Stimulated activated CD8-positive, alpha-beta memory T cell treated with anti-CD3 and anti-CD28 coated beads, Interleukin-12 subunit alpha, Interleukin-12 subunit beta, amount 100 ng/mL, for 24 hours (primary cell): Measurements from ENCODE around the gene POLQ.
A peak's percentile ranks its signal among the peaks of the same experiment; 100 is the strongest.
"Not testable (repeated sequence)": the region's sequence is repeated elsewhere in the genome, so short reads cannot be mapped to it uniquely, and the experiment has no call there.

Experiments
- DNase-seq: peaks from one replicate; pipeline ENCODE4 v3.0.0-alpha.2; 2020; ENCODE audit errors: extremely low read depth

POLQ gene

DNA sequence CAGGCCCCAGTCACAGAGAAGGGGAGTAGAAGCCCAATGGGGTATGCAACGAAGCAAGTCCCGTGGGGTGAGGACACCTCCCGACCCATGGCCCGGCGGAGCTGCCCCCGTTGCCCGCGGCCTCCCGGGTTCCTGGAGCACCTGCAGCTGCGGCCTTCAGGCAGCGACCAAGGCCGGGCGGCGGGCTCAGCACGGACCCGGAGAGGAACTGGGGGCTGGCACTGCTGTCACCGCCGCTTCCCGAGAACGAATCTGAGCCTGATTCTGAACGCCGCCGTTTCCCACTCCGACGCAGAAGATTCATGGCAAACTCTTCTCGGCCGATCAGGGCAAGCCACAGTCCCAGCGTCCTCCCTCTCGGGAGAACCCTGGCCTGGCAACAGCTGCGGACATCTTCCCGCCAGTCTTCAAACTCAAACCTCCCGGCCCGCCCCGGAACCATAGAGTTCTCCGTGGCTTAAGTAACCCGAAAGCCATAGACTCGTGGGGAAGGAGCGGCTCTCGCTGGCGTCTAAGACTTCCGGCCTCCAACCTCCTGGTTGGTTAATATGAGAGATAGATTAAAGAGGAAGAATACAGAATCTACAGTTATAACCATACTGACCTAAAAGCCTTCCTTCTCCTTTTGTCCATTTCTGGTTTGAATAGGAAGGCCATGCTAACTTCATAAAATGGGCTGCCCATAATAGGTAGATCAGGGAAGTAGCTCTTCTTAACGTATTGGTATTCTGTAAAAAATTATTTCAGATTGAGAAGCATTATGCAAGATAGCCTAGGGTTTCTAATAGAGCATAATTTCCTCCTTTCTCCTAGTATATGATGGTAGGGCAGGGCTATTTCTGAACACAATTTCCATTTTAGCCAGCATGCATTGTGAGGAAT, at the start of gene POLQ:
Gene POLQ (minus strand): TSS at position 415 of the 882 bp plus-strand sequence. CDS start 111 bp downstream, at position 304.
- peak; percentile 69 for DNase-seq

GRCh38 chr3:121594850-121595249, 49.1 kb upstream of the POLQ start:
- no peak for DNase-seq

DNA sequence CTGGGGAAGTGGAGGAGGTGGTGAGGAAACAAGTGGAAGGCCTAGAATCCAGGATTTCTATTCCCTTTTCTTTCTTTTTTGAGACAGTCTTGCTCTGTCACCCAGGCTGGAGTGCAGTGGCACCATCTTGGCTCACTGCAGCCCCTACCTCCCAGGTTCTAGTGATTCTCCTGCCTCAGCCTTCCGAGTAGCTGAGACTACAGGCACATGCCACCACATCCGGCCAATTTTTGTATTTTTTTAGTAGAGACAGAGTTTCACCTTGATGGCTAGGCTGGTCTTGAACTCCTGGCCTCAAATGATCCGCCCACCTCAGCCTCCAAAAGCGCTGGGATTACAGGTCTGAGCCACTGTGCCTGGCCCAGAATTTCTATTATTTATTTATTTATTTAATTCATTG, 48.0 kb upstream of the POLQ start:
- not testable (repeated sequence) for DNase-seq

DNA sequence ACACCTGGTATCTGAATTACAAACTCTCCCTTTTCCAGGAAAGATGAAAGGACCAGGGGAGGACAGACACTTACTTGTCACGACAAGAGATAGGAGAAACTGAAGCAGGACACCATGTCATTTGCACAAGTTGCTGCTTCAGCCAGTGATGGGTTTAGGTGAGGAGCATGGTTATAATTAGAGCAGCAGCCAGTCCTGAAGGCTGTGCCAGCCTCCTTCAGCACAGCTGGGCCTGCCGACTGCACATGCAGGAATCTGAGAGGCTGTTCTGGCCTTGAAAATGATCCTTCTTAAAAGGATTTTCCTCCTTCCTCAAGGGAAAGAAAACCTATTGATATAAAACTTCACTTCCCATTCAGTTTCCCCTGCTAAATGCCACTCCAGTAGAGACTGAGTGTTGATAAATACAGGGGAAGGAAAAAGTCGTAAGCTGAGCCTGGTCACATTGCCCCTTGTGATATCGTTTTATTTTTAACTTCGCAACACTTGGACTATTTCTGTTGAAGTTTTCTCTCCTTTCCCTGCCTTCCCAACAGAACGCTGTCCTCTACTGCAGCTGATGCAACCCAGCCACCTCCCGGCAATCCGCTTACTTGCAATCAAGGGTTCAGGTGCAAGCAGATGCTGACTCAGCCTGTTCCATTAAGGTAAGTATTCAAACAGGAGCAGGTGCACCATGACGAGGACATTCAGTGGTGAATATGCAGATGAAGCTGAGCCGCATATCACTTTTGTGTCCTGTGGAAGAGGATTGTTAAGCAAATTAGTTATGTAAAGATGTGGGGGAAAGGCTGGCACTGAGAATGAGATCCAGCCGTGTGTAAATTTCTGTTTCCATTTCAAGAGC, 47.3 kb upstream of the POLQ start, which contains the start of gene FBXO40:
Gene FBXO40 (plus strand): TSS at position 524 of the 847 bp plus-strand sequence. CDS start 27,197 bp downstream, outside the sequence.
- no peak for DNase-seq

- no peak for DNase-seq
These were observed 38.6 kb upstream of the POLQ start for GRCh38 chr3:121584418-121584817.

- no peak for DNase-seq
These were observed 35.9 kb upstream of the POLQ start for GRCh38 chr3:121581691-121582090.

DNA sequence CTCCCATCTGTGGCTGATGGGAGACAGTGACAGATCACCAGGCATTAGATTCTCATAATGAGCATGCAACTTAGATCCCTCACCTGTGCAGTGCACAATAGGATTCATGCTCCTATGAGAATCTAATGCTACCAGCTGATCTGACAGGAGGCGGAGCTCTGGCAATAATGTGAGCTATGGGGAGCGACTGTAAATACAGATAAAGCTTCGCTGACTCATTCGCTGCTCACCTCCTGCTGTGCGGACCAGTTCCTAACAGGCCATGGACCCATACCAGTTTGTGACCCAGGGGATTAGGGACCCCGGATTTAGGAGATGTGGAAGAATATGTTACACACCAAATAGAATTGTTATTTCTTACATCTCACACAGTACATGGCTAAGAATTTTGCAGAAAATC, 28.7 kb upstream of the POLQ start:
- DNase-seq, result no peak

DNA sequence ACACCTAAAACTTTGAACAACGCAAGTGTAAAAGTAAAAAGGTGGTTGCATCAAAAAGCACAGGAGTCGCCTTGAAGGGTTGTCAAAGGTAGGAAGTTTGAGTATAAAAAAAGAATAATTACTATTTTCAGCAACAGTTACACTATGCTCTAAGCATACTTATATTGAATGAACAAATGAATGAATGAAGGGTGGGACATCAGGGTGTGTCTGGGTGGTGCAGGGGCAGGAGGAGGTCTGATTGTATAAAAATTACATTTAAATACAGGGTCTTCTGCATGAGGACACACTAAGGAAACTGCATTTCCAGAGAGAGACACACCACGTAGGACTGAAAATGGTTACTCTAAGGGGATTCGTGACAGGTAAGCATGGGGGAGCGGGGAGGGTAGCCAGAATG, 21.9 kb upstream of the POLQ start, which contains the start of gene ARGFX:
Gene ARGFX (plus strand): TSS at position 301 of the 400 bp plus-strand sequence. CDS start 2,765 bp downstream, outside the sequence.
- DNase-seq, result no peak

- DNase-seq, result no peak
These were observed 21.0 kb upstream of the POLQ start for GRCh38 chr3:121566773-121567172.

DNA sequence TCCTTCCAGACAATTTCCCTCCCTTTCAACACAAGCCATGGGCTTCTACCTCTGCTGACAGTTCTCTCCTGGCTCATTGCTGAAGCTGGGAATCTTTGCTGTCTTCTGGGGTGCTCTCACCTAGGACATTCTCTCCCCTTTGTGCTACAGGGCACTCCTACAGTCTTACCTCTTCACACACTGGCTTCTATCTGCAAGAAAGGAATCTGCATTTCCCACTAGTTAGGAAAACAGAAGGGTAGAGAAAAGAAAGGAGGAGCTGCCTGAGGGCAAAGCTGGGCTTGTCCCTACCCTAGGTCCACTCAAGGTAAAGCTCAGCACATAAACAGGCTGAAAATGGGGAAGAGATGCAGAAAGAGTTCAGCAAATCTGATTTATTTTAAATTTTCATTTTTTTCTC, 16.4 kb upstream of the POLQ start:
- no peak for DNase-seq

- no peak for DNase-seq
These were observed 11.7 kb upstream of the POLQ start for GRCh38 chr3:121557426-121557934.

DNA sequence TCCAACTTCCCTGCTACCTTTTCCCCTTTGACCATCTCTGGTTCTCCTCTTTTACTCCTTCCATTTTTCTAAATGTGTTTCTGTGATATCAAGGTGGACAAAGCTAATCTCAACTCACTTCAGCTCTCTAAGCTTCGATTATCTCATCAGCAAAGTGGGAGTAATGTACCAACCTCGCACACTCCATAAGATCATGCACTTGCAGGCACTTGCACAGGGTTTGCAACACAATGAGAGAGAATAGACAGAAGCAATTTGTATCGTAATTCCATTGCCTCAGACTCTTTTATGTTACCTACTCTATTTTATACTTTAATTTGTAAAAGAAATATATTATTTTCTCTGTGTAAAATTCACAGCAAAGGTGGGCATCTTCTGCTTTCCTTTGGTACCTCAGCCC, 7.0 kb upstream of the POLQ start:
- DNase-seq, result no peak

DNA sequence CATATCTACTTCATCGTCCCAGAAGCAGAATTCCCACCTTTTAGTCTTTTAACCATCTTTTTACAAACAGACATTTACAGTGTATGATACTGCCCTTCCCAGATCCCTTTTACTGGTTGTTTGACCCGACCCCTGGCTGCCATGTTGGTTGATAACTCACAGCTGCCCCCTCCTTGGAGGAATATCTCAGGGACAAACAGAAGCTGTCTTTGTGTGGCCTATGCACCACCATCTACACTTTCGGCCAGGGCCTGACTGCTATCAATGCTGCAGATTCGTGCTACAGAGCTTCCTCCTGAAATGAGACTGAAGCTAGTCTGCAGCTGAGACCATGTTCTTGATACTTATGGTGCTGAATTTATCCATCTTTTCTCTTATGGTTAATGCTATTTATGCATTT, 6.6 kb upstream of the POLQ start:
- no peak for DNase-seq

GRCh38 chr3:121545049-121545573, 677 bp downstream of the POLQ start:
- DNase-seq, result no peak

DNA sequence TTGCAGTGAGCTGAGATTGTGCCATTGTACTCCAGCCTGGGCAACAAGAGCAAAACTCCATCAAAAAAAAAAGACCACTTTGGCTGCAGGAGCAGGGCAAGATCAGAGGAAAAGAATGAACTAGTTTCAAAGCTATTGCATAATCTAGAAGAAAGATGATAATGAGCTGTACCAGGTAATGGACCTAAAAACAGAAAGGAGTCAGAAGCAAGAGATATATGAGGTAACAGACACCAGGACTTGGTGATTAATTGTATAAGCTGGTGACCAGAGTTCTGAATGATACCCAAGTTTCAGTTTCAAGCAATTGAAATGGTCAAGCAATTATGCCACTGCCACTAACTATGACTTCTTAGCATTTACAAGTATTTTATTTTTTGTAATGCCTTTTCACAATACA, 2.9 kb downstream of the POLQ start:
- no peak for DNase-seq

- no peak for DNase-seq
These were observed 14.5 kb downstream of the POLQ start for GRCh38 chr3:121531269-121531668.

- no peak for DNase-seq
These were observed 16.5 kb downstream of the POLQ start for GRCh38 chr3:121529308-121529707.

DNA sequence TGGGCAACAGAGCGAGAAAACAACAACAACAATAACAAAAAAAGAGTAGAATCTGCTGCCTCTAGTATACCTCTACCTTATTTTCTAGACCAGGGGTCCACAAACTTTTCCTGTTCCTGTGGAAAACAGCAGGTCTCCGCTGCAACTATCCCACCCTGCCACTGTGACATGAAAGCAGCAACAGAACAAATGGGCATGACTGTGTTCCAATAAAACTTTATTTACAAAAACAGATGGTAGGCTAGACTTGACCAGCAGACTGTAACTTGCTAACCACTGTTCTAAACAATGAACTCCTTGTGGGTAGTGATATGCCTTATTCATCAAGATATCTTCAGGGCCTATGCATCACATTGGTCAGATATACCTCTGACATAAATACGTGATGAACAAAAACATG, 25.3 kb downstream of the POLQ start:
- no peak for DNase-seq

DNA sequence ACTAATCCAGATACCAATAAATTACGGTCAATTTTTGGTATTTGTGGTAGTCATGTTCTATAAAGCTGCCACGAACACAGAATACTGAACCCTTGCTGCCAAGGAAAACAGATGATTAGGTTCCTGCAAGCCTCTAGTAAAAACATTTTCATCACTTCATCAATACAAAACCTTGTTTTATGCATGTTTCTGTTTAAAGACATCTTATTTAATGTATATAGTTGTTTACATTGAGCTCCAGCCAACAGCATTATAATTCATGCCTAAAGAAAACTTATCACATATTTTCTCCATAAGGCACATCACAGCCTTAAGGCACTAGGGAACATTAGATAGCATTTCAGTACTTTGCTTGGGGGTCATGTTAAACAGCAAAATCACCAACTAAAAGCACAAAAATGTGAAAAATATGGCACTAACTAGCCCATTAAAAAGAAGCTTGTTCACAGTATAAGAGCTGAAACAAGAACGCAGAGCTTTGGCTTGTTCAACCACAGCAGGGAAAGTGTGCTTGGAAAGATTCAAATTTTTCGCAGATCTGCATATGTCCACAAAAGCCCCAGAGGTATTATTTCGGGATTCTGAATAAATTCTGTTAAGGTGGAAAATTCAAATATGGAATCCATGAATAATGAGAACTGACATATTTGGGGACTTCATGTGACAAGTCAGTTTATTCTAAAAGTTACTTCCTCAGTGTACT, 27.7 kb downstream of the POLQ start:
- no peak for DNase-seq

- DNase-seq, result no peak
These were observed 29.9 kb downstream of the POLQ start for GRCh38 chr3:121515862-121516261.

DNA sequence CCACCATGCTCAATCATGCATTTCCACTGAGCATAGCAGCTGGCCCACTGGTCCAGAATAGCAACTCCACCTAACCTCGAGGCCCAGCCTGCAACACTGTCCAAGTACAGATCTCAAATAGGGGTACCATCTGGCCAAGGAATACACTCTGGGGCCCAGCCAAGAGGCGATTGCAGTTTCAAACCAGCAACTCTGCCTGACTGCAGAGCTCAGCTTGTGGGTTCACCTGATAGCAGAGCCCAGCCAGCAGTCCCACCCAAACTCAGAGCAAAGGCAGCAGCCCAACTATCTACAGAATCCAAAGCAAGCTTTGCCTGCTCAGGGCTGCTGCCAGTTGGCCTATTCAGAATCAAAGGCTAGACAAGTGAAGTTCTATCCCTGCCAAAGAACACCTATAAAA, 30.5 kb downstream of the POLQ start:
- no peak for DNase-seq
